Psoas muscle (tissue), 8 donors: ENCODE results near the gene FGGY. TPM values are rescaled to one million over a fixed set of nuclear protein-coding genes. Genes with fewer than 3 reads are reported as not detected.
A peak's percentile ranks its signal among the peaks of the same experiment; 100 is the strongest.

Experiments
- ATAC-seq, 4 donors: fragments of 200-7000 bp; cut with Tn5 transposase; one replicate each; pipeline ENCODE4 v1.9.1; 2020; ENCODE audit warnings: moderate library complexity in 3 of 4, mild to moderate bottlenecking in 2 of 4
- DNase-seq, 2 donors: peaks; one replicate each; pipeline ENCODE4 v3.0.0-alpha.2; 2020
- H3K27ac ChIP-seq: fragments of 200-600 bp; one replicate; pipeline ENCODE4 v1.8.0; 2022
- H3K27me3 ChIP-seq, 3 donors: fragments of 200-600 bp in 1 of 3; one replicate each; pipeline versions ENCODE4 v1.6.1 to v1.8.0; 2013 to 2022; ENCODE audit warnings: low read length in 2 of 3, mild to moderate bottlenecking in 2 of 3, moderate library complexity in 1 of 3; ENCODE audit not compliant: insufficient read depth in 3 of 3
- H3K36me3 ChIP-seq, 2 donors: fragments of 200-600 bp in 1 of 2; one replicate each; pipeline versions ENCODE4 v1.6.1 to v1.8.0; 2013 to 2022; ENCODE audit warnings: low read depth in 1 of 2, mild to moderate bottlenecking in 1 of 2, moderate library complexity in 1 of 2; ENCODE audit not compliant: insufficient read depth in 1 of 2
- H3K4me1 ChIP-seq: fragments of 200-600 bp; one replicate; pipeline ENCODE4 v1.8.0; 2022
- H3K4me3 ChIP-seq: fragments of 200-600 bp; one replicate; pipeline ENCODE4 v1.8.0; 2022; ENCODE audit warnings: mild to moderate bottlenecking
- H3K9me3 ChIP-seq: fragments of 200-600 bp; one replicate; pipeline ENCODE4 v1.8.0; 2022
- WGBS, 3 donors: extraction: QIAGEN DNeasy Blood & Tissue Kit; methylation state at CpG; one replicate each; pipeline versions ENCODE4 v1.1.6 to v1.1.7; 2013; 5-methylcytosine and 5-hydroxymethylcytosine counted together
- intact Hi-C, 2 donors: fragments of 100-400 bp; cut with DNase I; formaldehyde crosslinking; loops; one replicate each; pipeline versions ENCODE4 v1.11.0 to v1.14.2; 2022
- polyA plus RNA-seq, 3 donors: library from polyadenylated mRNA; stranded (reverse); fragments of 200-250 nt; gene quantifications; one replicate each; pipeline ENCODE4 v1.2.3, GENCODE V29; 2013
- total RNA-seq, 4 donors: library from RNA; stranded (reverse); fragmentation: NEBNext Ultra II Directional in 2 of 4; extraction: Animal tissue kit (Norgen Biotek cat#: 25700) in 2 of 4; gene quantifications; one replicate each; pipeline versions ENCODE4 v1.2.1 to v1.2.4, GENCODE V29; 2021 to 2023
- TF ChIP-seq, protein P1 (sequence below): fragments of 200-600 bp; IDR thresholded peaks from one replicate; pipeline ENCODE4 v1.8.0; 2022; ENCODE audit warnings: antibody characterized with exemption
- donor health status: healthy with polysubstance abuse.
- donor health status: DM: no; HTN: no; CAD: no; lungs with moderate emphysema.
- donor health status: Bipolar disorder and iron deficiency.
- donor health status: healthy.
- donor health status: DM: yes; HTN: yes; CAD: no.
- donor health status: DM: no; HTN: no; CAD: no.
- donor health status: DM: no; HTN: no; CAD: no.
- donor health status: DM: yes; HTN: yes; CAD: no.

Gene FGGY
- total and polyA plus RNA-seq, 7 donors, result 11.9 to 72.2 (median 46.5) TPM

DNA sequence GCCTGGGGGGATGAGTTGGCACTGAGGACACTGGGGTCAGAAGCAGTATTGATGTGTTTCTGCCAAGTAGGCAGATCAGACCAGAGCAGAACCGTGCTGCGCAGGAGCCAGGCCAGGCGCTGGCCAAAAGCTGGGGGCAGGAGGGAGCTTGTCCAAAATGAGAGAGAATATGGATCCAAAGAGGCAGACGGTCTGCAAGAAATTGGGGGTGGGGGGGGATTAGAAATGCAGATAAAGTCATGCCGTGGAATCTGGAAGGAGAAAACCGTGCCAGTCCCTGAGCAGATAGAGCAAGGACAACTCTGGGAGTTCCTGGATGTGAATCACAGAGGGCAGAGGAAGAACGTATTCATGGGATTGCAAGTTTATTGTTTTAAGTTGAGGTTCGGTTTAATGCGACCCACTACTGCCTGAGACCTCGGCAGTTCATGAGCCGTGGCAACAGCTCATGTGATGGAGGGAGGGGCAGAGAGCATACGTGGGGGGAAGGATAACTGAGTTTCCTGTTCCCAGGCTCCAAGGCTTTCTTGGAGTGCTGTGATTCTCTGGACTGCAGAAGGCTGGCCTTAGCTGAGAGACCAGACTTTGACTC is 224.0 kb downstream of the FGGY start:
- TF ChIP-seq, protein P1, sequence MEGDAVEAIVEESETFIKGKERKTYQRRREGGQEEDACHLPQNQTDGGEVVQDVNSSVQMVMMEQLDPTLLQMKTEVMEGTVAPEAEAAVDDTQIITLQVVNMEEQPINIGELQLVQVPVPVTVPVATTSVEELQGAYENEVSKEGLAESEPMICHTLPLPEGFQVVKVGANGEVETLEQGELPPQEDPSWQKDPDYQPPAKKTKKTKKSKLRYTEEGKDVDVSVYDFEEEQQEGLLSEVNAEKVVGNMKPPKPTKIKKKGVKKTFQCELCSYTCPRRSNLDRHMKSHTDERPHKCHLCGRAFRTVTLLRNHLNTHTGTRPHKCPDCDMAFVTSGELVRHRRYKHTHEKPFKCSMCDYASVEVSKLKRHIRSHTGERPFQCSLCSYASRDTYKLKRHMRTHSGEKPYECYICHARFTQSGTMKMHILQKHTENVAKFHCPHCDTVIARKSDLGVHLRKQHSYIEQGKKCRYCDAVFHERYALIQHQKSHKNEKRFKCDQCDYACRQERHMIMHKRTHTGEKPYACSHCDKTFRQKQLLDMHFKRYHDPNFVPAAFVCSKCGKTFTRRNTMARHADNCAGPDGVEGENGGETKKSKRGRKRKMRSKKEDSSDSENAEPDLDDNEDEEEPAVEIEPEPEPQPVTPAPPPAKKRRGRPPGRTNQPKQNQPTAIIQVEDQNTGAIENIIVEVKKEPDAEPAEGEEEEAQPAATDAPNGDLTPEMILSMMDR, result no peak
- Histone ChIP-seq H3K27ac (peak overlapping the region; percentile 86), H3K36me3 (peaks cover 0 to 3% of the 10 kb centered on the region in 2 donors), H3K27me3 (no peaks in the 10 kb centered on the region), H3K4me1 (peaks cover 34% of the 10 kb centered on the region), H3K4me3 (no peak overlapping the region), H3K9me3 (no peaks in the 10 kb centered on the region)
- DNase-seq, result no peak
- WGBS, 3 donors, result 23 to 36% (median 23%) methylated on average over 12 of the region's 12 CpGs
- intact Hi-C loops, result loop anchor here (5.0 to 10.0 kb wide), 3 partner anchors 76 to 176 kb away; no protein-coding TSS in a partner anchor
- peak; percentile 48 to 62 (median 56) for ATAC-seq

- 24 to 62% (median 28%) methylated on average over 2 of the region's 2 CpGs for WGBS, 3 donors
- Histone ChIP-seq H3K36me3 (peaks cover 0 to 3% of the 10 kb centered on the region in 2 donors), H3K27me3 (no peaks in the 10 kb centered on the region), H3K27ac (peak overlapping the region; percentile 86), H3K4me3 (no peak overlapping the region), H3K9me3 (no peaks in the 10 kb centered on the region), H3K4me1 (peaks cover 37% of the 10 kb centered on the region)
- DNase-seq (peak in 1 of 2 donors; percentile 60), ATAC-seq (peak; percentile 82 to 92 (median 87))
- intact Hi-C loops, result loop anchor here (5.0 to 10.0 kb wide), 3 partner anchors 76 to 176 kb away; no protein-coding TSS in a partner anchor
- TF ChIP-seq, protein P1, result no peak
Measured at GRCh38 chr1:59521456-59521855, 224.6 kb downstream of the FGGY start.

DNA sequence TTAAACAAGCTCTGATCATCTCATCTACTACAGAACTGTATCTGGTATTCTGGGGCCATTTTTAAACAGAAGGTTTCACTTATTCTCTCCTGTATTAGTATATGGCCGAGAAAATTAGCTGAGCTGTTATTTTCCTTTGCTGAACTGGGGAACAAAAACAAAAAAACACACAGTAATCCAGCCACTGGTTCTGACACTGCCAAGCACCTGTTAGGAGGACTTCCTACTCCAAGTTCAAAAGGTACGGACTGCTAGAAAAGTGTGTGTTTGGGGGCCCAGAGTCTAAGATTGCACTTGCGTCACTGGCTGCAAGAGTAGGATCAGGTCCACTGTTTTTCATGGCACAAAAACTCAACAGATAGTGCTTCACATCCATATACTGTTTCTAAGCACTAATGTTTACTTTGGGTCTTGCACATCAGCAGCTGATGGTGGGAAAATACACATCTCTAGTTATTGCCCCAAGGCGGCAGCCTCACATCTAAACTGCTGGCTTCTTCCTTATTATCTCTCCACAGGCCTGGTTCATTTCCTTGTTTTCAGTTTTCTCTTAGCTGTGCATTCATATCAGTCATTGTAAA is 226.1 kb downstream of the FGGY start:
- Histone ChIP-seq H3K9me3 (no peaks in the 10 kb centered on the region), H3K4me1 (peaks cover 40% of the 10 kb centered on the region), H3K4me3 (no peak overlapping the region), H3K27ac (peak overlapping the region; percentile 86), H3K27me3 (no peaks in the 10 kb centered on the region), H3K36me3 (peaks cover 0 to 3% of the 10 kb centered on the region in 2 donors)
- TF ChIP-seq, protein P1, result no peak
- WGBS, 3 donors, result 33 to 61% (median 38%) methylated on average over 4 of the region's 4 CpGs
- no peak for DNase-seq
- intact Hi-C loops, result loop anchor here (5.0 to 10.0 kb wide), 3 partner anchors 74 to 174 kb away; no protein-coding TSS in a partner anchor
- peak in 1 of 4 donors; percentile 18 for ATAC-seq

DNA sequence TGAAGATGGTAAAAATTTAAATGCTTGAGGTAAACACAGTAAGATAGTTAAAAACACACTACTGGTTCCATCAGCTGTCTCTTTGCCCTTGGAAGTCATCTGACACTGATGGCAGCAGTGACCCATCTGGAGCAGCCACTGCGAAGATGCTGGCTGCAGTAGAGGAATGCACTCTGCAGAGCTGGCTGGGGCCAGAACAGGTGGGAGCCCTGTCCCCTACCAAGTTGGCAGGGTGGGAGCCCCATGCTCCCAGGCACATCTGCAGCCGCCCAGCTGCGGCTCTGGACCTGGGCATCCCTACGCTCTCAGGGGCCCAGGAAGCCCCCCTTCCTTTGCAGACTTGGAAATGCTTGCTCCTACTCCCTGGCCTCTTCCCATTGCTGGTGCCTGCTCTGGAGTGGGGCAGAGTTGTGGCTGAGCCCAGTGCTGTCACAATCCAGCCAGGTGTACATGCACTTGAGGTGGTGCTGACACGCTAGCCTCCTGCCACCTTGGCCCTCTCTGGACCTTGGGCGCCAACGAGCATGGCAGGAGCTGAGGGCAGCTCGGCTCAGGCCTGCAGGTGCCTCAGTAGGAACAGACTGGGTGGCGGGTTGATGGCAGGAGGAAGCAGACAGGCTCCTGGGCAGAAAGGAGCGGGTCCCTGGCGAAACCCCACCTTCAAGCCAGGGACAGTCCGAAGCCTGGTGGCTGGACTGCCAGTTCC is 227.0 kb downstream of the FGGY start:
- ATAC-seq, result peak; percentile 64 to 80 (median 68)
- intact Hi-C loops, result loop anchor here (5.0 to 10.0 kb wide), 3 partner anchors 73 to 173 kb away; no protein-coding TSS in a partner anchor
- peaks cover 40% of the 10 kb centered on the region for H3K4me1 ChIP-seq
- no peak overlapping the region for H3K4me3 ChIP-seq
- H3K9me3 ChIP-seq, result no peaks in the 10 kb centered on the region
- H3K36me3 ChIP-seq, result no peaks in the 10 kb centered on the region
- TF ChIP-seq, protein P1, result no peak
- H3K27me3 ChIP-seq, result no peaks in the 10 kb centered on the region
- peak in 1 of 2 donors; percentile 57 for DNase-seq
- 47 to 52% (median 48%) methylated on average over 12 of the region's 12 CpGs for WGBS, 3 donors
- H3K27ac ChIP-seq, result peak overlapping the region; percentile 86
